Fibroblast of lung (primary cell): ENCODE results near the gene TNC. TPM values are rescaled to one million over a fixed set of nuclear protein-coding genes. Genes with fewer than 3 reads are reported as not detected.

Experiments
- DNase-seq, 2 donors: peaks; one replicate each; pipeline versions ENCODE4 v3.0.0 to v3.0.0-alpha.2; 2010; ENCODE audit warnings: low read depth in 2 of 2
- H2AFZ ChIP-seq: 2 replicates; pipeline ENCODE4 v1.5.1; 2012; ENCODE audit warnings: low read length, control low read depth, inconsistent platforms
- H3K27ac ChIP-seq: 2 replicates; pipeline ENCODE4 v1.5.1; 2011; ENCODE audit warnings: low read length, control low read depth; ENCODE audit not compliant: insufficient read depth
- H3K27me3 ChIP-seq: 2 replicates; pipeline ENCODE4 v1.5.1; 2011; ENCODE audit warnings: mild to moderate bottlenecking, low read length; ENCODE audit not compliant: control insufficient read depth, insufficient read depth
- H3K36me3 ChIP-seq: 2 replicates; pipeline ENCODE4 v1.5.1; 2011; ENCODE audit warnings: low read length; ENCODE audit not compliant: control insufficient read depth, insufficient read depth
- H3K4me1 ChIP-seq: 2 replicates; pipeline ENCODE4 v1.5.1; 2011; ENCODE audit warnings: low read length; ENCODE audit not compliant: control insufficient read depth, insufficient read depth; ENCODE audit errors: extremely low read depth
- H3K4me2 ChIP-seq: 2 replicates; pipeline ENCODE4 v1.5.1; 2011; ENCODE audit warnings: low read length, control low read depth; ENCODE audit not compliant: insufficient read depth; ENCODE audit errors: extremely low read depth
- H3K4me3 ChIP-seq, 4 experiments: fragments of 200-600 bp in 1 of 4; sonication (generic) in 1 of 4; replicated peaks in 1 of 4; 2 replicates each; pipeline ENCODE4 v1.5.1; 2011 to 2016; ENCODE audit warnings: low read length in 4 of 4, low read depth in 3 of 4, mild to moderate bottlenecking in 3 of 4, control low read depth in 2 of 4, inconsistent platforms in 1 of 4, mixed read lengths in 1 of 4; ENCODE audit not compliant: insufficient read depth in 1 of 4; ENCODE audit errors: control extremely low read depth in 1 of 4
- H3K79me2 ChIP-seq: 2 replicates; pipeline ENCODE4 v1.5.1; 2012; ENCODE audit warnings: mild to moderate bottlenecking, low read length, inconsistent platforms; ENCODE audit not compliant: control insufficient read depth, insufficient read depth
- H3K9ac ChIP-seq: 2 replicates; pipeline ENCODE4 v1.5.1; 2011; ENCODE audit warnings: mild to moderate bottlenecking, low read length, control low read depth; ENCODE audit not compliant: insufficient read depth
- H3K9me3 ChIP-seq: 2 replicates; pipeline ENCODE4 v1.5.1; 2012; ENCODE audit warnings: low read depth, low read length; ENCODE audit not compliant: control insufficient read depth, insufficient read depth
- H4K20me1 ChIP-seq: 2 replicates; pipeline ENCODE4 v1.5.1; 2011; ENCODE audit warnings: low read length; ENCODE audit not compliant: control insufficient read depth, insufficient read depth; ENCODE audit errors: extremely low read depth
- EZH2 ChIP-seq: IDR thresholded peaks from 2 replicates; pipeline ENCODE4 v1.5.1; 2012; ENCODE audit warnings: low read length, control low read depth, mild to moderate bottlenecking; ENCODE audit errors: missing control alignments
- polyA plus RNA-seq, 2 donors: library from polyadenylated mRNA; depleted of rRNA in 1 of 2; stranded (reverse) in 1 of 2; unstranded in 1 of 2; fragments of >200 nt; gene quantifications; 2 replicates each; pipeline ENCODE4 v1.2.1, GENCODE V29; 2011 to 2012; ENCODE audit warnings: missing spikeins in 1 of 2
- total RNA-seq: library from RNA; depleted of rRNA; stranded (reverse); fragments of >200 nt; gene quantifications from 2 replicates; pipeline ENCODE4 v1.2.1, GENCODE V29; 2014
- TF ChIP-seq, protein P1 (sequence below), 2 donors: IDR thresholded peaks in 1 of 2; conservative IDR thresholded peaks in 1 of 2; 1 replicate in 1 of 2; 2 replicates in 1 of 2; pipeline ENCODE4 v1.5.1; 2011 to 2012; ENCODE audit warnings: low read length in 2 of 2, control low read depth in 1 of 2, inconsistent platforms in 1 of 2, low read depth in 1 of 2, mild to moderate bottlenecking in 1 of 2

TNC gene
- total and polyA plus RNA-seq, 2 donors (not counting 1 experiment from before 2014, with no cell fraction given): 227 to 560 TPM

DNA sequence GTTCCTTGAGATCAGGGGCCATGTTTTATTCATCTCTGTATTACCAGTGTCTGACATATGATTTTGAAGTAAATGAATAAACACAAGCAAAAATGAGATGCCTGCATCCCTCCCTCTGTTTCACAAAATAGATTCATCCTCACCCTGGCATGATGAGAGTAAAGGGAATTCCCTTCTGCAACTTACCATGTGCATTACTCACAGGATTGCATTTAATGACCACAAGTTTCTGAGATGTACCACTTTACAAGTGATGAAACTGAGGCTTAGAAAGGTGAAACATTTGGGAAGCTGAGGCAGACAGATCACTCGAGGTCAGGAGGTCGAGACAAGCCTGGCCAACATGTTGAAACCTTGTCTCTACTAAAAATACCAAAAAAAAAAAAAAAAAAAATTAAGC, 113.4 kb downstream of the TNC start:
- H3K79me2 ChIP-seq: no peaks in the 10 kb centered on the region
- peaks cover 5% of the 10 kb centered on the region for H3K4me1 ChIP-seq
- TF ChIP-seq, protein P1, sequence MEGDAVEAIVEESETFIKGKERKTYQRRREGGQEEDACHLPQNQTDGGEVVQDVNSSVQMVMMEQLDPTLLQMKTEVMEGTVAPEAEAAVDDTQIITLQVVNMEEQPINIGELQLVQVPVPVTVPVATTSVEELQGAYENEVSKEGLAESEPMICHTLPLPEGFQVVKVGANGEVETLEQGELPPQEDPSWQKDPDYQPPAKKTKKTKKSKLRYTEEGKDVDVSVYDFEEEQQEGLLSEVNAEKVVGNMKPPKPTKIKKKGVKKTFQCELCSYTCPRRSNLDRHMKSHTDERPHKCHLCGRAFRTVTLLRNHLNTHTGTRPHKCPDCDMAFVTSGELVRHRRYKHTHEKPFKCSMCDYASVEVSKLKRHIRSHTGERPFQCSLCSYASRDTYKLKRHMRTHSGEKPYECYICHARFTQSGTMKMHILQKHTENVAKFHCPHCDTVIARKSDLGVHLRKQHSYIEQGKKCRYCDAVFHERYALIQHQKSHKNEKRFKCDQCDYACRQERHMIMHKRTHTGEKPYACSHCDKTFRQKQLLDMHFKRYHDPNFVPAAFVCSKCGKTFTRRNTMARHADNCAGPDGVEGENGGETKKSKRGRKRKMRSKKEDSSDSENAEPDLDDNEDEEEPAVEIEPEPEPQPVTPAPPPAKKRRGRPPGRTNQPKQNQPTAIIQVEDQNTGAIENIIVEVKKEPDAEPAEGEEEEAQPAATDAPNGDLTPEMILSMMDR (conservative IDR thresholded peaks at IDR 0.05 in 1 of 2, IDR thresholded peaks at IDR 0.05 in 1 of 2; ENCODE audit: low read depth in 1 of 2, low read length in 2 of 2): no peak
- no peak for TF ChIP-seq EZH2
- H3K27me3 ChIP-seq: peaks cover 4% of the 10 kb centered on the region
- no peak overlapping the region for H3K9ac ChIP-seq
- no peak overlapping the region for H3K27ac ChIP-seq
- peak in 1 of 2 donors; percentile 34 for DNase-seq
- H4K20me1 ChIP-seq: no peaks in the 10 kb centered on the region
- no peaks in the 10 kb centered on the region for H3K9me3 ChIP-seq
- H3K4me3 ChIP-seq: no peak overlapping the region
- H3K36me3 ChIP-seq: no peaks in the 10 kb centered on the region
- no peak overlapping the region for H2AFZ ChIP-seq
- no peak overlapping the region for H3K4me2 ChIP-seq

DNA sequence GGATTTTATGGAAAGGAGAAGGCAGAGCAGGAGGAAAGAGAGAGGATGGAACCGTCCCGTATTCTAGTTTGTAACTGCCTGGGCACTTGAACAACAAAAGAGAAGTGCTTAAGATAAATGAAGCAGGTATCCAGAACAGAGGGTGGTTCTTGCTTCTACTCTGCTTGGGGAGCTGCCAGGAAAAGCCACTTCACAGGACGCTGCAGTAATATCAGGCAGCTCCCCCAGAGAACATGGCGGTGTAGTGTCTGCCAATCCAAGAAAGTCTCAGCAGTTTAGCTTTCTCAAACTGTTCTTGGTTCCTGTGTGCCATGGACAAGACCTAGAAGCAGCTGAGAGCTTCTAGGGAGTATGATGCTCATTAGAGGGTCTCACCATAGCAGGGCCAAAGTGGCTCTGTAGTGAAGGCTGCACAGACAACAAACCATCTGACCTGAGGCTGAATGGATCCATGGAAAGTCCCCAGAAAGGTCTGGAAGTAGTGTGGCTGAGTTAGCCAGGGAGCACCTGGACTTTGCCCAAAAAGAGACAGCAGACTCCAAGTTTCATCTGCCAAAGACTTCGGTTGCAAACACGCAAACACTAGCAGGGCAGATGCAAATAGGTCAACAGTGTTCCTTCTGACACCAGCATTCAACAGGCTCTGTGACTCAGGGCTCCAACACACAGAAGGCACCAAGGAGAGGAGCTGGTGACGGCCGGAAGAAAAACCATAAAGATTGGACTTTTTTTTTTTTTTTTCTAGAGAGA, 115.4 kb downstream of the TNC start:
- peaks cover 4% of the 10 kb centered on the region for H3K27me3 ChIP-seq
- no peak overlapping the region for H3K4me2 ChIP-seq
- H4K20me1 ChIP-seq: no peaks in the 10 kb centered on the region
- no peaks in the 10 kb centered on the region for H3K79me2 ChIP-seq
- H3K4me1 ChIP-seq: no peaks in the 10 kb centered on the region
- DNase-seq: no peak
- H3K4me3 ChIP-seq: no peak overlapping the region
- TF ChIP-seq EZH2: no peak
- TF ChIP-seq, protein P1 (conservative IDR thresholded peaks at IDR 0.05 in 1 of 2, IDR thresholded peaks at IDR 0.05 in 1 of 2; ENCODE audit: low read depth in 1 of 2, low read length in 2 of 2): no peak
- no peak overlapping the region for H3K27ac ChIP-seq
- H3K9me3 ChIP-seq: no peaks in the 10 kb centered on the region
- no peaks in the 10 kb centered on the region for H3K36me3 ChIP-seq
- H2AFZ ChIP-seq: no peak overlapping the region
- no peak overlapping the region for H3K9ac ChIP-seq

DNA sequence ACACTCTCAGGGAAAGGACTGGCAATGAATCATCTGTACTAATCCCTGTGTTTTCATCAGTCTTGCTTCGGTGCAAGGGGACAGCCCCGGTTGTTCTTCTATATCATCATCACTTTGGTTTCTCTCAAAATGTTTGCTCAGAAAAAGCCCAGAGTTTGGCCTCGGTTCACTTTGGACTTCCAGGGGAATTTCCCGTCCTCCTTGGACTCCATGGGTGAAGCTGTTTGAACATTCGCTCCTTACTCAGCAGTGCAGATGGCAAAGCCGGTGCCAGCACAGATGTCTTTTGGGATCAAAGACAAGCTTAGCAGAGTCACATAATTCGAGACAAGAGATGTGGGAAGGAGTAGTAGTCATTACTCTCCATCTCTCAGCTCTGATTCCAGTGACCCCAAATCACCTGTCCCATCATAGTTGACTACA, 117.7 kb downstream of the TNC start:
- H3K27me3 ChIP-seq: peaks cover 2% of the 10 kb centered on the region
- H3K4me3 ChIP-seq: no peak overlapping the region
- no peaks in the 10 kb centered on the region for H4K20me1 ChIP-seq
- H3K27ac ChIP-seq: no peak overlapping the region
- H3K9me3 ChIP-seq: no peaks in the 10 kb centered on the region
- H3K79me2 ChIP-seq: no peaks in the 10 kb centered on the region
- H3K4me1 ChIP-seq: no peaks in the 10 kb centered on the region
- no peak for DNase-seq
- no peaks in the 10 kb centered on the region for H3K36me3 ChIP-seq
- no peak for TF ChIP-seq EZH2
- TF ChIP-seq, protein P1 (conservative IDR thresholded peaks at IDR 0.05 in 1 of 2, IDR thresholded peaks at IDR 0.05 in 1 of 2; ENCODE audit: low read depth in 1 of 2, low read length in 2 of 2): no peak
- H2AFZ ChIP-seq: no peak overlapping the region
- no peak overlapping the region for H3K4me2 ChIP-seq
- no peak overlapping the region for H3K9ac ChIP-seq
